Cerebellar nuclear complex (tissue), 1 donor: ENCODE data around the gene CYP4F22.
A peak's percentile ranks its signal among the peaks of the same experiment; 100 is the strongest.

Experiments used
- DNase-seq, 2 experiments: peaks; one replicate each; lab custom pipeline; 2025; lab: John Stamatoyannopoulos, UW

Gene CYP4F22

GRCh38 chr19:15536350-15536749 lies 28.0 kb downstream of the CYP4F22 start:
- no peak for DNase-seq

GRCh38 chr19:15538774-15539173 lies 30.4 kb downstream of the CYP4F22 start:
- no peak for DNase-seq

- DNase-seq: no peak
Observed at GRCh38 chr19:15539638-15540037, 31.3 kb downstream of the CYP4F22 start.

- DNase-seq: no peak
Observed at GRCh38 chr19:15540435-15540834, 32.1 kb downstream of the CYP4F22 start.

DNA sequence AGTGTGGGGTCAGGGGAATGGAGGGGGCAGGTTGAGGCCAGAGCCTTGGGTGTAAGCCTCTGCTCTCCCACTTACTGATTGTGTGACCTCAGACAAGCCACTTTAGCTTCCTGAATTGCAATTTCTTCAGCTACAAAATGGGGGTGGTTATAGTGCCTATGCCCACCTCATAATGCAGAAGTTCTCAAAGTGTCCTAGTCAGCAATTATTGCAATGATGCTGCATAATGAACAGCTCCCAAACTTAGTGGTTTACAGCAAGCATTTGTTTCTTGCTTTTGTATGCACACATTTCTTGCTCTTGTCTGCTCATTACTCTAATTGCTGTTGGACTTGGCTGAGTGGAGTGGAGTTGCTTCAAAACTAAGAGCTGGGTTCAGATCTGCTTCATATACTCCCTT lies 36.0 kb downstream of the CYP4F22 start:
- DNase-seq: no peak

GRCh38 chr19:15544970-15545369 lies 36.6 kb downstream of the CYP4F22 start:
- no peak for DNase-seq

DNA sequence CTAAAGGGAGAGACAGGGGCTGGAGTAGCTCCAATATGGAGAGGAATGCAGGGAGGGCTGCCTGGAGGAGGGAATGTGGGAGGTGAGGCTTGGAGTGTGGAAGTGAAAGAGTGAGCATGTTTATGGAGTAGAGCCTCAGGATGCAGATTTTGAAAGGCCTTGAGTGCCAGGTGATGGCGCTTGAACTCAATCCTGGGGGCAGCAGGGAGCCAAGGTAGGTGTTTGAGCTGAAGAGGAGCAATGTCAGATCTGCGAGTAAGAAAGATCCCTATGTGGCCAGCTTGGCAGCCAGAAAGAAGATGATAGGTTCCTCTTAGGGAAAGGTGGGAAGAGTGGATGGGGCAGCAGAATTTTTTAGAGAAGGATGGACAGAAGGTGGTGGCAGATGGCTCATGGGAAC lies 40.3 kb downstream of the CYP4F22 start:
- DNase-seq: no peak

- no peak for DNase-seq
Observed at GRCh38 chr19:15549581-15549980, 41.3 kb downstream of the CYP4F22 start.

DNA sequence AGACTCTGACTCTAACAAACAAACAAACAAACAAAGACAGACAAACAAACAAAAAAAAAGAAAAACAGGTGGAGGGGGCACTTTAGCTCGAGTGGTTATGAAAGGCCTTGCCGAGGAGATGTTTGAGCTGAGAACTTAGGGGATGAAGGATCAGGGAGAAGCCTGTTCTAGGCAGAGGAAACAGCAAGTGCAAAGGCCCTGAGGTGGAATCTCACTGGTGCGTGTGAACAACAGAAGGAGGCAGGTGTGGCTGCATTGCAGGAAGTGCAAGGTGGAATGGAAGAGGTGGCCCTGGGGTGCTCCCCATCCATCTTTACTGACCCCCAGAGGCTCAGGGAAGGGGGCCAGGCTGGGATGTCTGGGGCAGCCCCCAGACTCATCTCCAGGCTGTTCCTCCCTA lies 41.9 kb downstream of the CYP4F22 start:
- DNase-seq: no peak

GRCh38 chr19:15550929-15551292 lies 42.6 kb downstream of the CYP4F22 start:
- DNase-seq: no peak

DNA sequence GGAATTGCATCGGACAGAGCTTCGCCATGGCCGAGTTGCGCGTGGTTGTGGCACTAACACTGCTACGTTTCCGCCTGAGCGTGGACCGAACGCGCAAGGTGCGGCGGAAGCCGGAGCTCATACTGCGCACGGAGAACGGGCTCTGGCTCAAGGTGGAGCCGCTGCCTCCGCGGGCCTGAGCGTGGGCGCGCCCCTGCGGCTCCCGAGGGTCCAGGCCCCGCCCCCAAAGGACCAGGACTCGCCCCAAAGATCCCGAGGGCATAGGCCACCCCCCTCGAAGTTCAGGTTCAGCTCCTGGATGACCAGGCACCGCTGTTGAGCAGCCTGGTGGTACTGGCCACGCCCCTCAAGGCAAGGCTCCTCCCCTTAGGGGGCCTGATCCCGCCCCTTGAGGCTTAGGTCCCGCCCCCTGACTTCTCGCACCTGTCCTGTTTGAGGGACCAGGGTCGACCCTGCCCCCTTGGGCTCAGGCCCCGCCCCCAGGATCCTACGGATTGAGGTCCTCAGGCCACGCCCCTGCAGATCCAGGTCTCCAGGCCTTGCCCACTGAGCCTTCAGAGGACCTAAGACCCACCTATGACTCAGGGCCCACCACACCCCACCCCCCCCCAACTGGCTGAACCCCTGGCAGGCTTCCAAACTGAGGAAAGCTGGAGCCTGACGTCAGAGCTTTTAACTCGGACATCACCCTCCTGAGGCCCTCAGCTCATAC lies 43.1 kb downstream of the CYP4F22 start:
- no peak for DNase-seq

- DNase-seq: no peak
Observed at GRCh38 chr19:15555021-15555420, 46.7 kb downstream of the CYP4F22 start.

GRCh38 chr19:15555759-15556633 lies 47.7 kb downstream of the CYP4F22 start:
- peak in 1 of 2 experiments; percentile 34 for DNase-seq

- DNase-seq: no peak
Observed at GRCh38 chr19:15556634-15557181, 48.4 kb downstream of the CYP4F22 start.

- DNase-seq: no peak
Observed at GRCh38 chr19:15557223-15557622, 48.9 kb downstream of the CYP4F22 start.

DNA sequence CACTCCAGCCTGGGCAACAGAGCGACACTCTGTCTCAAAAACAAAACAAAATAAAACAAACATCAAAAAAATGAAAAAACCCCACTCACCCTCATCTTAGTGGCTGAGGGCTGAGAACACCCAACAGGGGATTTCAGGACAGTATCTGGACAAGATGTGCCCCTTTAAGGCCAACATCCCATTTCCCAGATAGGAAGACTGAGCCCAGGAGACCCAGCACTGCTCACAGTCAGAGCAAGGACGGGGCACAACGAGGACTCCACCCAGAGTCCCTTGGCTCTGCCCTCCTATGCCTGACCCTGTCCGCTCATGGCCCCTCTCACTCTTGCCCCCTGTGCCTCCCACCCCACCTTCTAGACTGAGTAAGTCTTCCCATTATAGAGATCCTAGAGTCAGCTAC lies 53.8 kb downstream of the CYP4F22 start:
- DNase-seq: no peak

- no peak for DNase-seq
Observed at GRCh38 chr19:15562861-15563260, 54.5 kb downstream of the CYP4F22 start.

DNA sequence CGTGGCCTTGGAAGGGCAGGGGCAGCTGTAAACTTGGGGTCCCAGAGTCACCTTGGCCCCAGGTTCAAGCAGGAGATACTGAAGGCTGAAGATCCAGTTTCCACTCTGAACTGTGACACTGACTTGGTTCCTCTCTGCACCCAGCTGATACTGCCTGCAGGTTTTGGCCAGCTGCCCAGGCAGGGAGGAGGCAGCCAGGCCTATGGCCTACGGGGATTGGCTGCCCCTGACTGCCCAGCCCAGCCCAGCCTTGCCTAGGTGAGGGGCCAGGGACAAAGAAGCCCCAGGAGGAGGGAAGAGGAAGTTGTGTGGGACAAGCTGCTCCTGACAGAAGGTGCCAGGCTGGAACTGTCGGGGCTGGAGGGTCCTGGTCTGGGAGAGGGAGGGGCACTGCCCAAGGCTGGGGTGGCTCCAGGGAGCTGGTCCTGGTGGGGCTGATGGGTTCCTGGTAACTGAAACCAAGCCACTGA lies 55.0 kb downstream of the CYP4F22 start:
- DNase-seq: no peak

- DNase-seq: no peak
Observed at GRCh38 chr19:15563931-15564330, 55.6 kb downstream of the CYP4F22 start.

DNA sequence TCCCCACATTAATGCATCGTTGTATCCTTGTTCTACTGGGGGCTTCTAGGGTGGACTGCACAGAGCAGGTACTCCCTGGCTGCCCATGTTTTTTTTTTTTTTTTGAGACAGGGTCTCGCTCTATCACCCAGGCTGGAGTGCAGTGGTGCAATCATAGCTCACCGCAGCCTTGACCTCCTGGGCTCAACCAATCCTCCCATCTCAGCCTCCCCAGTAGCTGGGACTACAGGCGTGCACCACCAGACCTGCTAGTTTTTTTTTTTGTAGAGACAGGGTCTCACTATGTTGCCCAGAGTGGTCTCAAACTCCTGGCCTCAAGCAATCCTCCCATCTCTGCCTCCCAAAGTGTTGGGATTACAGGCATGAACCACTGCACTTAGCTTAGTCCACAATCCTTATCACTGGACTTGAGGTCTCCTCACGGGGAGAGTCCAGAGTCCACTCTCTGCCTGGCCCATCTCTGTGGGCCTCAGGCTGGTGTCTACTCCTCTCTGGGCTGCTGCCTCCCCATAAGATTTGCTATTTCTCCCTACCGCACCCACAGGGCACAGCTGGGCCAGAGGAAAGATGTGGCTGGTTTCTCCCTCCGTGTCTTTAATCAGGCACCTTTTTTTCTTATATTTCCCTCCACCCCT lies 56.3 kb downstream of the CYP4F22 start:
- DNase-seq: no peak

GRCh38 chr19:15570420-15570819 lies 62.1 kb downstream of the CYP4F22 start:
- no peak for DNase-seq

DNA sequence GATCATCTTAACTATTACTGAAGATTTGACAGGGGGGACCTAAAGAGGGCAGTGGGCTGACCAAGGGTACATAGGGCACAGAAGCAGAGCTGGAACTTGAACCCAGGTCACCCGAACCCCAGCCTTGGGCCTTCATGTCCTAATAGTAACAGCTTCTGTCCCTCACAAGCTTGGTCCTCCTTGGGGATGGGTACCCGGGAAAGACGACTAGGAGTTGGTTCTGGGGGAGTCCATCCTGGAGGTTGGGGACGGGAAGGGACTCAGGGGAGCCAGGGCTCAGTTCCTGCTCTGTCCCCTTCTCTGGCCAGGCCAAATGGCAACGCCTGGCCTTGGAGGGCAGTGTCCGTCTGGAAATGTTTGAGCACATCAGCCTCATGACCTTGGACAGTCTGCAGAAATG lies 67.1 kb downstream of the CYP4F22 start:
- no peak for DNase-seq
